H1 (cell line): Measurements from ENCODE around the gene SLC25A42. TPM values are rescaled to one million over a fixed set of nuclear protein-coding genes. Genes with fewer than 3 reads are reported as not detected.

ENCODE experiments used
- CEBPB ChIP-seq: IDR thresholded peaks from 2 replicates; pipeline ENCODE4 v1.6.1; 2012; ENCODE audit warnings: low read depth, low read length
- CHD2 ChIP-seq: IDR thresholded peaks from 2 replicates; pipeline ENCODE4 v1.6.1; 2012; ENCODE audit warnings: low read length, improper control_type of control experiment
- GABPA ChIP-seq: IDR thresholded peaks from 2 replicates; pipeline ENCODE4 v1.6.1; 2011; ENCODE audit warnings: mild to moderate bottlenecking, low read length, moderate library complexity, borderline replicate concordance; ENCODE audit not compliant: insufficient read depth
- GTF2F1 ChIP-seq: IDR thresholded peaks from 2 replicates; pipeline ENCODE4 v1.6.1; 2012; ENCODE audit warnings: low read depth, low read length, improper control_type of control experiment, borderline replicate concordance
- KDM1A ChIP-seq: fragments of 200-600, 300-600 bp; sonication (generic); IDR thresholded peaks from 2 replicates; pipeline ENCODE4 v1.7.1; 2016; ENCODE audit warnings: mild to moderate bottlenecking, low read length, borderline replicate concordance
- polyA plus RNA-seq, 7 experiments: library from polyadenylated mRNA; depleted of rRNA in 3 of 7; stranded (reverse) in 5 of 7; unstranded in 2 of 7; fragments of >200 nt in 5 of 7; fragments of 200-250 nt in 2 of 7; gene quantifications; 1 replicate in 5 of 7; 2 replicates in 1 of 7; 4 replicates in 1 of 7; pipeline versions ENCODE4 v1.2.1 to v1.2.3, GENCODE V29; 2011 to 2013; ENCODE audit warnings: missing spikeins in 2 of 7, mixed read lengths in 2 of 7
- total RNA-seq: library from RNA; stranded (reverse); fragmentation: NEBNext Ultra II Directional; extraction: Animal tissue kit (Norgen Biotek cat#: 25700); gene quantifications from 2 replicates; pipeline ENCODE4 v1.2.1, GENCODE V29; 2021
- TF ChIP-seq, protein P1 (sequence below): fragments of 300-600 bp; sonication (generic); IDR thresholded peaks from 2 replicates; pipeline ENCODE4 v1.7.1; 2012; ENCODE audit warnings: low read length, moderate library complexity, mild to moderate bottlenecking, inconsistent platforms; ENCODE audit not compliant: insufficient replicate concordance

SLC25A42 gene
- total and polyA plus RNA-seq, 2 of the 8 experiments (the other 6 are each of a cell fraction or from before 2014, with no cell fraction given): 5.9 to 6.2 TPM

DNA sequence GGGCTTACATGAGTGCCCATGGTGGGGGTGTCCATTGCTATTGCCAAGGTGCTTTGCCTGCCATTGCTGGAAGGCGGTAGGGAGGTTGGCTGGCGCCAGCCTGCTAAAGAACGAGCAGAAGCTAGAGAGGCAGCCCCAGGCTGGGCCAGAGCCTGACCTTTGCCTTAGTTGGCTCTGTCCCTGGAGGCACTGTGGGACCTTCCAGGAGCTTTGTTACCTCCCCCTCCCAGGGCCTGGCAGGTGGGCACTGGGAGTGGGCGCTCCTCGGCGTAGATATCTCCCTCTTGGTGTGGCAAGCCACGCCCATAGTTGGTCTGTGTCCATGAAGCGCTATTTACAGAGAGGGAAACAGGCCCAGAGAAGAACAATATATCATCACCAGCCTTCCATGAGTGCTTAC lies 2.3 kb upstream of the SLC25A42 start (continued):
- TF ChIP-seq, protein P1, sequence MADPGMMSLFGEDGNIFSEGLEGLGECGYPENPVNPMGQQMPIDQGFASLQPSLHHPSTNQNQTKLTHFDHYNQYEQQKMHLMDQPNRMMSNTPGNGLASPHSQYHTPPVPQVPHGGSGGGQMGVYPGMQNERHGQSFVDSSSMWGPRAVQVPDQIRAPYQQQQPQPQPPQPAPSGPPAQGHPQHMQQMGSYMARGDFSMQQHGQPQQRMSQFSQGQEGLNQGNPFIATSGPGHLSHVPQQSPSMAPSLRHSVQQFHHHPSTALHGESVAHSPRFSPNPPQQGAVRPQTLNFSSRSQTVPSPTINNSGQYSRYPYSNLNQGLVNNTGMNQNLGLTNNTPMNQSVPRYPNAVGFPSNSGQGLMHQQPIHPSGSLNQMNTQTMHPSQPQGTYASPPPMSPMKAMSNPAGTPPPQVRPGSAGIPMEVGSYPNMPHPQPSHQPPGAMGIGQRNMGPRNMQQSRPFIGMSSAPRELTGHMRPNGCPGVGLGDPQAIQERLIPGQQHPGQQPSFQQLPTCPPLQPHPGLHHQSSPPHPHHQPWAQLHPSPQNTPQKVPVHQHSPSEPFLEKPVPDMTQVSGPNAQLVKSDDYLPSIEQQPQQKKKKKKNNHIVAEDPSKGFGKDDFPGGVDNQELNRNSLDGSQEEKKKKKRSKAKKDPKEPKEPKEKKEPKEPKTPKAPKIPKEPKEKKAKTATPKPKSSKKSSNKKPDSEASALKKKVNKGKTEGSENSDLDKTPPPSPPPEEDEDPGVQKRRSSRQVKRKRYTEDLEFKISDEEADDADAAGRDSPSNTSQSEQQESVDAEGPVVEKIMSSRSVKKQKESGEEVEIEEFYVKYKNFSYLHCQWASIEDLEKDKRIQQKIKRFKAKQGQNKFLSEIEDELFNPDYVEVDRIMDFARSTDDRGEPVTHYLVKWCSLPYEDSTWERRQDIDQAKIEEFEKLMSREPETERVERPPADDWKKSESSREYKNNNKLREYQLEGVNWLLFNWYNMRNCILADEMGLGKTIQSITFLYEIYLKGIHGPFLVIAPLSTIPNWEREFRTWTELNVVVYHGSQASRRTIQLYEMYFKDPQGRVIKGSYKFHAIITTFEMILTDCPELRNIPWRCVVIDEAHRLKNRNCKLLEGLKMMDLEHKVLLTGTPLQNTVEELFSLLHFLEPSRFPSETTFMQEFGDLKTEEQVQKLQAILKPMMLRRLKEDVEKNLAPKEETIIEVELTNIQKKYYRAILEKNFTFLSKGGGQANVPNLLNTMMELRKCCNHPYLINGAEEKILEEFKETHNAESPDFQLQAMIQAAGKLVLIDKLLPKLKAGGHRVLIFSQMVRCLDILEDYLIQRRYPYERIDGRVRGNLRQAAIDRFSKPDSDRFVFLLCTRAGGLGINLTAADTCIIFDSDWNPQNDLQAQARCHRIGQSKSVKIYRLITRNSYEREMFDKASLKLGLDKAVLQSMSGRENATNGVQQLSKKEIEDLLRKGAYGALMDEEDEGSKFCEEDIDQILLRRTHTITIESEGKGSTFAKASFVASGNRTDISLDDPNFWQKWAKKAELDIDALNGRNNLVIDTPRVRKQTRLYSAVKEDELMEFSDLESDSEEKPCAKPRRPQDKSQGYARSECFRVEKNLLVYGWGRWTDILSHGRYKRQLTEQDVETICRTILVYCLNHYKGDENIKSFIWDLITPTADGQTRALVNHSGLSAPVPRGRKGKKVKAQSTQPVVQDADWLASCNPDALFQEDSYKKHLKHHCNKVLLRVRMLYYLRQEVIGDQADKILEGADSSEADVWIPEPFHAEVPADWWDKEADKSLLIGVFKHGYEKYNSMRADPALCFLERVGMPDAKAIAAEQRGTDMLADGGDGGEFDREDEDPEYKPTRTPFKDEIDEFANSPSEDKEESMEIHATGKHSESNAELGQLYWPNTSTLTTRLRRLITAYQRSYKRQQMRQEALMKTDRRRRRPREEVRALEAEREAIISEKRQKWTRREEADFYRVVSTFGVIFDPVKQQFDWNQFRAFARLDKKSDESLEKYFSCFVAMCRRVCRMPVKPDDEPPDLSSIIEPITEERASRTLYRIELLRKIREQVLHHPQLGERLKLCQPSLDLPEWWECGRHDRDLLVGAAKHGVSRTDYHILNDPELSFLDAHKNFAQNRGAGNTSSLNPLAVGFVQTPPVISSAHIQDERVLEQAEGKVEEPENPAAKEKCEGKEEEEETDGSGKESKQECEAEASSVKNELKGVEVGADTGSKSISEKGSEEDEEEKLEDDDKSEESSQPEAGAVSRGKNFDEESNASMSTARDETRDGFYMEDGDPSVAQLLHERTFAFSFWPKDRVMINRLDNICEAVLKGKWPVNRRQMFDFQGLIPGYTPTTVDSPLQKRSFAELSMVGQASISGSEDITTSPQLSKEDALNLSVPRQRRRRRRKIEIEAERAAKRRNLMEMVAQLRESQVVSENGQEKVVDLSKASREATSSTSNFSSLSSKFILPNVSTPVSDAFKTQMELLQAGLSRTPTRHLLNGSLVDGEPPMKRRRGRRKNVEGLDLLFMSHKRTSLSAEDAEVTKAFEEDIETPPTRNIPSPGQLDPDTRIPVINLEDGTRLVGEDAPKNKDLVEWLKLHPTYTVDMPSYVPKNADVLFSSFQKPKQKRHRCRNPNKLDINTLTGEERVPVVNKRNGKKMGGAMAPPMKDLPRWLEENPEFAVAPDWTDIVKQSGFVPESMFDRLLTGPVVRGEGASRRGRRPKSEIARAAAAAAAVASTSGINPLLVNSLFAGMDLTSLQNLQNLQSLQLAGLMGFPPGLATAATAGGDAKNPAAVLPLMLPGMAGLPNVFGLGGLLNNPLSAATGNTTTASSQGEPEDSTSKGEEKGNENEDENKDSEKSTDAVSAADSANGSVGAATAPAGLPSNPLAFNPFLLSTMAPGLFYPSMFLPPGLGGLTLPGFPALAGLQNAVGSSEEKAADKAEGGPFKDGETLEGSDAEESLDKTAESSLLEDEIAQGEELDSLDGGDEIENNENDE: no peak
- no peak for TF ChIP-seq CEBPB
- no peak for TF ChIP-seq CHD2
- no peak for TF ChIP-seq GTF2F1
- TF ChIP-seq KDM1A: no peak
- no peak for TF ChIP-seq GABPA
